ENCODE results near the gene SLMAP. TPM values are rescaled to one million over a fixed set of nuclear protein-coding genes. Genes with fewer than 3 reads are reported as not detected.

Gene SLMAP
- total RNA-seq, 1 experiment from 2014 or later, result 79.5 TPM

DNA sequence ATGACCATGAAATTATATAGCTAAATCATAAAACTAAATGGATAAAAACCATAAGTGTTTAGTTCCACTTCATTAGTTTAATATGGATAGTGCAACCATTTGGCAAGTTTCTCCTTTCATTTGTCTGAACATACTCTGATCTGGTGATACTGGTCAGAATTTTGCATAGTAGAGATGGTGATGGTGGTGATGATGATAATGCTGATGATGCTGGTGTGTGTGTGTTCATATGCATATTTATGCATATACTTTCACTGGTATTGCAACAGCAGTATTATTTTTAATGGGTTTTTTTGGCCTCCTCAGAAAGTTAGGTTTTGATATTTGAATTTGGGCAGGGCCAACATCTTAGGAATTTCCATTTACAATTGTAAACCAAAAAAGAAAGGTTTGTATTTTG is 76.4 kb downstream of the SLMAP start:
- POLR2A ChIA-PET, result no interaction called here
- Mint-ChIP-seq H3K9me3 (no peaks in the 10 kb centered on the region), H3K27me3 (ENCODE audit: low read depth) (no peaks in the 10 kb centered on the region), H3K36me3 (no peaks in the 10 kb centered on the region), H3K4me3 (peak overlapping the region; percentile 4; the same call in 1 of the 2 replicates), H3K4me1 (peaks cover 47% of the 10 kb centered on the region), H3K27ac (peak overlapping the region; percentile 58)
- TF ChIP-seq NFATC4 (CRISPR knock-in tag; IDR thresholded peaks at IDR 0.05) (no peak), TCF7 (CRISPR knock-in tag; IDR thresholded peaks at IDR 0.05; ENCODE audit: low read depth) (no peak), HMGXB4 (CRISPR knock-in tag; IDR thresholded peaks at IDR 0.05) (no peak), RELA (CRISPR knock-in tag; IDR thresholded peaks at IDR 0.05; ENCODE audit: borderline replicate concordance) (no peak)
- ATAC-seq, result no peak
- CTCF ChIA-PET, result interaction anchor here (1.2 kb wide), 1 partner anchor 63 kb away, joined by 3 read pairs; no protein-coding TSS in a partner anchor
- DNase-seq (ENCODE audit: low spot score), result no peak

- H3K4me1 Mint-ChIP-seq, result peaks cover 44% of the 10 kb centered on the region
- H3K27ac Mint-ChIP-seq, result peak overlapping the region; percentile 58
- H3K27me3 Mint-ChIP-seq (ENCODE audit: low read depth), result no peaks in the 10 kb centered on the region
- H3K9me3 Mint-ChIP-seq, result no peaks in the 10 kb centered on the region
- CTCF ChIA-PET, result interaction anchor here (1.2 kb wide), 1 partner anchor 63 kb away, joined by 3 read pairs; no protein-coding TSS in a partner anchor
- ATAC-seq (peak; percentile 54), DNase-seq (ENCODE audit: low spot score) (no peak)
- no peaks in the 10 kb centered on the region for H3K36me3 Mint-ChIP-seq
- POLR2A ChIA-PET, result no interaction called here
- H3K4me3 Mint-ChIP-seq, result 0 out of 2 replicates have a peak overlapping the region, but pooled peaks have one; percentile 4
- TF ChIP-seq, protein P1, sequence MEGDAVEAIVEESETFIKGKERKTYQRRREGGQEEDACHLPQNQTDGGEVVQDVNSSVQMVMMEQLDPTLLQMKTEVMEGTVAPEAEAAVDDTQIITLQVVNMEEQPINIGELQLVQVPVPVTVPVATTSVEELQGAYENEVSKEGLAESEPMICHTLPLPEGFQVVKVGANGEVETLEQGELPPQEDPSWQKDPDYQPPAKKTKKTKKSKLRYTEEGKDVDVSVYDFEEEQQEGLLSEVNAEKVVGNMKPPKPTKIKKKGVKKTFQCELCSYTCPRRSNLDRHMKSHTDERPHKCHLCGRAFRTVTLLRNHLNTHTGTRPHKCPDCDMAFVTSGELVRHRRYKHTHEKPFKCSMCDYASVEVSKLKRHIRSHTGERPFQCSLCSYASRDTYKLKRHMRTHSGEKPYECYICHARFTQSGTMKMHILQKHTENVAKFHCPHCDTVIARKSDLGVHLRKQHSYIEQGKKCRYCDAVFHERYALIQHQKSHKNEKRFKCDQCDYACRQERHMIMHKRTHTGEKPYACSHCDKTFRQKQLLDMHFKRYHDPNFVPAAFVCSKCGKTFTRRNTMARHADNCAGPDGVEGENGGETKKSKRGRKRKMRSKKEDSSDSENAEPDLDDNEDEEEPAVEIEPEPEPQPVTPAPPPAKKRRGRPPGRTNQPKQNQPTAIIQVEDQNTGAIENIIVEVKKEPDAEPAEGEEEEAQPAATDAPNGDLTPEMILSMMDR (IDR thresholded peaks at IDR 0.05), result no peak
- no peak for TF ChIP-seq PREB (CRISPR knock-in tag; IDR thresholded peaks at IDR 0.05; ENCODE audit: borderline replicate concordance)
- TF ChIP-seq MXD4 (CRISPR knock-in tag; IDR thresholded peaks at IDR 0.05; ENCODE audit: borderline replicate concordance), result no peak
- no peak for TF ChIP-seq MYBL2 (CRISPR knock-in tag; IDR thresholded peaks at IDR 0.05)
- no peak for TF ChIP-seq ATF3 (CRISPR knock-in tag; conservative IDR thresholded peaks at IDR 0.05)
- TF ChIP-seq FOXK1 (CRISPR knock-in tag; IDR thresholded peaks at IDR 0.05), result no peak
- no peak for TF ChIP-seq OVOL2 (CRISPR knock-in tag; IDR thresholded peaks at IDR 0.05; ENCODE audit: borderline replicate concordance)
- no peak for TF ChIP-seq RELA (CRISPR knock-in tag; IDR thresholded peaks at IDR 0.05; ENCODE audit: borderline replicate concordance)
- TF ChIP-seq ESRRA (CRISPR knock-in tag; IDR thresholded peaks at IDR 0.05; ENCODE audit: borderline replicate concordance), result no peak
- TF ChIP-seq AFF4 (CRISPR knock-in tag; IDR thresholded peaks at IDR 0.05; ENCODE audit: borderline replicate concordance), result no peak
- no peak for TF ChIP-seq E2F4 (CRISPR knock-in tag; IDR thresholded peaks at IDR 0.05; ENCODE audit: borderline replicate concordance, low read depth)
- no peak for TF ChIP-seq ZNF121 (CRISPR knock-in tag; IDR thresholded peaks at IDR 0.05)
- TF ChIP-seq ZNF396 (CRISPR knock-in tag; IDR thresholded peaks at IDR 0.05; ENCODE audit: borderline replicate concordance), result no peak
- TF ChIP-seq, protein P2, sequence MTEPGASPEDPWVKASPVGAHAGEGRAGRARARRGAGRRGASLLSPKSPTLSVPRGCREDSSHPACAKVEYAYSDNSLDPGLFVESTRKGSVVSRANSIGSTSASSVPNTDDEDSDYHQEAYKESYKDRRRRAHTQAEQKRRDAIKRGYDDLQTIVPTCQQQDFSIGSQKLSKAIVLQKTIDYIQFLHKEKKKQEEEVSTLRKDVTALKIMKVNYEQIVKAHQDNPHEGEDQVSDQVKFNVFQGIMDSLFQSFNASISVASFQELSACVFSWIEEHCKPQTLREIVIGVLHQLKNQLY (CRISPR knock-in tag; IDR thresholded peaks at IDR 0.05), result no peak
- no peak for TF ChIP-seq ZNF532 (CRISPR knock-in tag; IDR thresholded peaks at IDR 0.05; ENCODE audit: borderline replicate concordance)
- TF ChIP-seq NFE2L1 (CRISPR knock-in tag; IDR thresholded peaks at IDR 0.05), result no peak
These were observed 76.8 kb downstream of the SLMAP start for GRCh38 chr3:57832900-57833313.

Measured in WTC11 (cell line).